Measurements from ENCODE around the gene PALM. TPM values are rescaled to one million over a fixed set of nuclear protein-coding genes. Genes with fewer than 3 reads are reported as not detected.

The PALM gene
- total RNA-seq, 2 experiments from 2014 or later = not detected

DNA sequence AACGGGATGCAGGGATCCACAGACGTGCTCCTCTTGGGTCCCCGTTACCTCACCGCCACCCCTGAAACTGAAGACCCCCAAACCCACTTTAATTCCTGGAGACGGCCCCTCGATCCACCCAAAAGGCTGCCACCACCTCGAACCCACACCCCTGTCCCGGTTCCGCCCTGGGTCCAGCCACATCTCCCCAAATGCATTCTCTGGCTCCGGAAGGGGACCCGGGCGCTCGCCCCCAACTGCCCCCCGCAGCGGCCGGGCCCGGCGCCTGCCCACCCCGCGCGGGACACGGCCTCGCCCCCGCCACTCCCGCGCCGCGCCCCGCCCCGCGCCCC, 32.8 kb upstream of the PALM start:
- H3K4me3 Mint-ChIP-seq = no peak overlapping the region
- DNase-seq = no peak
- H3K36me3 Mint-ChIP-seq = no peaks in the 10 kb centered on the region
- no peak overlapping the region for H3K27ac Mint-ChIP-seq
- peaks cover 37% of the 10 kb centered on the region for H3K27me3 Mint-ChIP-seq
- H3K9me3 Mint-ChIP-seq = no peaks in the 10 kb centered on the region
- peaks cover 3% of the 10 kb centered on the region for H3K4me1 Mint-ChIP-seq

- Mint-ChIP-seq H3K4me1 (peaks cover 3% of the 10 kb centered on the region), H3K27ac (no peak within 1 kb of the TSS), H3K4me3 (no peak within 1 kb of the TSS), H3K36me3 (peaks cover under 1% of the 10 kb centered on the region), H3K27me3 (peaks cover 37% of the 10 kb centered on the region), H3K9me3 (no peaks in the 10 kb centered on the region)
- no peak for DNase-seq
Measured at GRCh38 chr19:676339-677105, 32.2 kb upstream of the PALM start, which contains the start of gene FSTL3. Gene FSTL3 (plus strand): TSS chr19:676392. CDS start chr19:676424, 32 bp downstream.

GRCh38 chr19:677201-677600, 31.5 kb upstream of the PALM start:
- DNase-seq = no peak
- Mint-ChIP-seq H3K4me1 (peaks cover 3% of the 10 kb centered on the region), H3K27ac (no peak overlapping the region), H3K27me3 (peaks cover 37% of the 10 kb centered on the region), H3K4me3 (no peak overlapping the region), H3K9me3 (no peaks in the 10 kb centered on the region), H3K36me3 (peaks cover 1% of the 10 kb centered on the region)

DNA sequence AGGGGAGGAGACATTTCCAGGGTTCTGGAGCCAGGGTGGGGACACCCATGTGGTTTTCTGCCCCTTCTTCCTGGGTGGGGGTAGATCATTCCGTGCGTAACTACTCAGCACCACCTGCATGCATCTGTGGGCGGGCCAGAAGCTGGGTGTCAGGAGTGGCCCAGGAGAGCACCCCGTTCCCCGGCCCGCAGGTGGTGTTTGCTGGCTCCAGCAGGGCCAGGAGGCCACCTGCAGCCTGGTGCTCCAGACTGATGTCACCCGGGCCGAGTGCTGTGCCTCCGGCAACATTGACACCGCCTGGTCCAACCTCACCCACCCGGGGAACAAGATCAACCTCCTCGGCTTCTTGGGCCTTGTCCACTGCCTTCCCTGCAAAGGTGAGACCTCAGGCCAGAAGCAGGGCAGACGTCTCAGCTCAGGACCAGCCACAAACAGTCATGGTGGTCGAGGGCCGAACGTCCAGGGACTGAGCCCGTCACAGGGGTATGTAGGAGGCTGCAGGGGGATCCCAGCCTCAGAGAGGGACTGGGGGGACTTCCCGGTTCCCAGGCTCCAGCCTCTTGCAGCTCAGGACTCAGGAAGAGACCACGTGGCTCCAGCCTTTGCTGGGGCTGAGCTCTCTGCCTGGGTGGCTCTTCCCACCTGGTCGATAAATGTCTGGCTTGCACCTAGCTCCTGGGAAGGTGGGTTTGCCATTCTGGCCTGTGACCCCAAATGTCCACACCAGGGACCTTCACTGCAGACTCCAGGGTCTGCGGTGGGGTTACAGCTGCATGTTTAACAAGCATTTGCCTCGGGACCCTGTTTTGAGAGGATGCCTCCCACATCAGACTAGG, 30.9 kb upstream of the PALM start:
- Mint-ChIP-seq H3K36me3 (peaks cover 1% of the 10 kb centered on the region), H3K4me1 (peaks cover 3% of the 10 kb centered on the region), H3K4me3 (no peak overlapping the region), H3K27me3 (peaks cover 37% of the 10 kb centered on the region), H3K27ac (no peak overlapping the region), H3K9me3 (no peaks in the 10 kb centered on the region)
- no peak for DNase-seq

DNA sequence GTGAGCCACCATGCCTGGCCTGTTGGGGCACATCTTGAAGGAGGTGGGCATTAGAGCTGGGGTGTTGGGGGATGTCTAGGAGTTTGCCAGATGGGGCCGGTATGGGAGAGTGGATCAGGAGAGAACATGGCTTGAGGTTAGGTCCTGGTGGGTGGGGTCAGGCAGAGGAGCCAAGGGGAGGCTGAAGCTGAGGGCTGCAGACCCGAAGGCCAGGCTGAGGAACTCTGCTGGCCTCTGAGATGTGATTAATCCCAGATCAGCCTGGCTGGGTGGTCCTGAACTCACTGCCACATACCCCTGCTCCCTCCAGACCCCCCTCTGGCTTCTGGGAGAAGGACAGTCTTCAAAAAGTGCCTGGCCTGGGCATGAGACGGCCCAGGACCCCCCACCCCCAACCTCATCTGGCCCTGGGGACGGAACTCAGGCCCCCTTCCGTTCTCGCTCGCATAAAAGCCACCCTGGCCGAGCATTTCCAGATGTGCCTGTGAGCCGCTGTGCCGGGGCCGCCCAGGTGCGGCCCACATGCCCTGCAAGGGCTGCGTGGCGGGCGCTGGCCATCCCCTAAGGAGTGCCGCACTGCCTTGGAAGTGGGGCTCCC, 29.8 kb upstream of the PALM start:
- Mint-ChIP-seq H3K4me3 (peak overlapping the region; percentile 73), H3K4me1 (peaks cover 3% of the 10 kb centered on the region), H3K27me3 (peaks cover 27% of the 10 kb centered on the region), H3K9me3 (no peaks in the 10 kb centered on the region), H3K27ac (no peak overlapping the region), H3K36me3 (peaks cover 1% of the 10 kb centered on the region)
- no peak for DNase-seq

GRCh38 chr19:679418-680286, 29.1 kb upstream of the PALM start:
- no peaks in the 10 kb centered on the region for H3K9me3 Mint-ChIP-seq
- DNase-seq = peak; percentile 60
- H3K27ac Mint-ChIP-seq = peak overlapping the region; percentile 60
- H3K27me3 Mint-ChIP-seq = peaks cover 23% of the 10 kb centered on the region
- H3K36me3 Mint-ChIP-seq = peaks cover 1% of the 10 kb centered on the region
- peak overlapping the region; percentile 73 for H3K4me3 Mint-ChIP-seq
- peaks cover 3% of the 10 kb centered on the region for H3K4me1 Mint-ChIP-seq

DNA sequence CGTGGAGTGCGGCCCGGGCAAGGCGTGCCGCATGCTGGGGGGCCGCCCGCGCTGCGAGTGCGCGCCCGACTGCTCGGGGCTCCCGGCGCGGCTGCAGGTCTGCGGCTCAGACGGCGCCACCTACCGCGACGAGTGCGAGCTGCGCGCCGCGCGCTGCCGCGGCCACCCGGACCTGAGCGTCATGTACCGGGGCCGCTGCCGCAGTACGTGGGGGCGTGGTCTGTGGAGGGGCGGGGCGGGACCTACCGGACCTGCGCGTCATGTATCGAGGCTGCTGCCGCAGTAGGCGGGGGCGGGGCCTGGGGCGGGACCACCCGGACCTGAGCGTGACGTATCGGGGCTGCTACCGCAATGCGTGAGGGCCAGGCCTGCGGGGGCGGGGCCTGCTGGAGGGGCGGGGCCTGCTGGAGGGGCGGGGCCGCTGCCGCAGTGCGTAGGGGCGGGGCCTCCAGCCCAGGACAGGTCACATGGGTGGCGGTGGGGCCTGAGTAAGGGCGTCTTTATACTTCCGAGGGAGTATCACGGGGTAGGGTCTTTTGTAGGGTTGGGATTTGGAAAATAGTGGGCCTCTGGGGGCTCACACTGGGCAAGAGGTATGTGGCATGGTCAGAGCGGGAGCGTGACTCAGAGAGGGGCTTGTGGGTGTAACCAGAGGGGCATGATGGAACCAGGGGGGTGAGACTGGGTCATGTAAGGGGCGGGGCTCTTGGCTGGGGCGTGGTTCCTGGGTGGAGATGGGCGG, 28.3 kb upstream of the PALM start:
- no peaks in the 10 kb centered on the region for H3K9me3 Mint-ChIP-seq

DNA sequence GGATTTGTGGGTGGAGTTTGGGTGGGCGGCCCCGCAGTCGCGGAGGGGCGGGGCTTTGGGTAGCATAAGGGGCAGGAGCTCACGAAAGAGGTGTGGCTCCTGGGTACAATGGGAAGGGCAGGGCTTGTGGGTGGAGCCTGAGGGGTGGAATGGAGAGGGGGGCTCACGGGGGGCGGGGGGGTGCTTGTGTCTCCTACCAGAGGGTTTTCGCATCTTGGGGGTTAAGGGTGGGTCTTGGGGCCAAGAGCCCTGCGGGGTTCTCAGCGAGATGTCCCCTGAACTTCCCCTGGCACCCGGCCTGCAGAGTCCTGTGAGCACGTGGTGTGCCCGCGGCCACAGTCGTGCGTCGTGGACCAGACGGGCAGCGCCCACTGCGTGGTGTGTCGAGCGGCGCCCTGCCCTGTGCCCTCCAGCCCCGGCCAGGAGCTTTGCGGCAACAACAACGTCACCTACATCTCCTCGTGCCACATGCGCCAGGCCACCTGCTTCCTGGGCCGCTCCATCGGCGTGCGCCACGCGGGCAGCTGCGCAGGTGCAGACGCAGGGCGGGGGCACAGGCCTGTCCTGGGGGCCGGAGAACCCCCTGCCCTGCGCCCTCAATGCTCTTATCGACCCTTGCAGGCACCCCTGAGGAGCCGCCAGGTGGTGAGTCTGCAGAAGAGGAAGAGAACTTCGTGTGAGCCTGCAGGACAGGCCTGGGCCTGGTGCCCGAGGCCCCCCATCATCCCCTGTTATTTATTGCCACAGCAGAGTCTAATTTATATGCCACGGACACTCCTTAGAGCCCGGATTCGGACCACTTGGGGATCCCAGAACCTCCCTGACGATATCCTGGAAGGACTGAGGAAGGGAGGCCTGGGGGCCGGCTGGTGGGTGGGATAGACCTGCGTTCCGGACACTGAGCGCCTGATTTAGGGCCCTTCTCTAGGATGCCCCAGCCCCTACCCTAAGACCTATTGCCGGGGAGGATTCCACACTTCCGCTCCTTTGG, 27.4 kb upstream of the PALM start:
- DNase-seq = peak; percentile 93
- Mint-ChIP-seq H3K4me1 (no peaks in the 10 kb centered on the region), H3K4me3 (peak overlapping the region; percentile 92), H3K36me3 (peaks cover 1% of the 10 kb centered on the region), H3K27me3 (peaks cover 10% of the 10 kb centered on the region), H3K9me3 (no peaks in the 10 kb centered on the region), H3K27ac (peak overlapping the region; percentile 96)

More for the DNA sequence above, 28.3 kb upstream of the PALM start:
- Mint-ChIP-seq H3K4me1 (peaks cover under 1% of the 10 kb centered on the region), H3K27ac (peak overlapping the region; percentile 96), H3K36me3 (peaks cover 1% of the 10 kb centered on the region), H3K4me3 (peak overlapping the region; percentile 92), H3K27me3 (peaks cover 16% of the 10 kb centered on the region)
- DNase-seq = peak; percentile 98

DNA sequence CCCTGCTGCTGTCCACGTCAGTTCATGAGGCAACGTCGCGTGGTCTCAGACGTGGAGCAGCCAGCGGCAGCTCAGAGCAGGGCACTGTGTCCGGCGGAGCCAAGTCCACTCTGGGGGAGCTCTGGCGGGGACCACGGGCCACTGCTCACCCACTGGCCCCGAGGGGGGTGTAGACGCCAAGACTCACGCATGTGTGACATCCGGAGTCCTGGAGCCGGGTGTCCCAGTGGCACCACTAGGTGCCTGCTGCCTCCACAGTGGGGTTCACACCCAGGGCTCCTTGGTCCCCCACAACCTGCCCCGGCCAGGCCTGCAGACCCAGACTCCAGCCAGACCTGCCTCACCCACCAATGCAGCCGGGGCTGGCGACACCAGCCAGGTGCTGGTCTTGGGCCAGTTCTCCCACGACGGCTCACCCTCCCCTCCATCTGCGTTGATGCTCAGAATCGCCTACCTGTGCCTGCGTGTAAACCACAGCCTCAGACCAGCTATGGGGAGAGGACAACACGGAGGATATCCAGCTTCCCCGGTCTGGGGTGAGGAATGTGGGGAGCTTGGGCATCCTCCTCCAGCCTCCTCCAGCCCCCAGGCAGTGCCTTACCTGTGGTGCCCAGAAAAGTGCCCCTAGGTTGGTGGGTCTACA, 25.9 kb upstream of the PALM start:
- peaks cover under 1% of the 10 kb centered on the region for H3K27me3 Mint-ChIP-seq
- no peak overlapping the region for H3K27ac Mint-ChIP-seq
- no peak for DNase-seq
- H3K36me3 Mint-ChIP-seq = peaks cover 1% of the 10 kb centered on the region
- H3K4me1 Mint-ChIP-seq = no peaks in the 10 kb centered on the region
- no peaks in the 10 kb centered on the region for H3K9me3 Mint-ChIP-seq
- H3K4me3 Mint-ChIP-seq = no peak overlapping the region

DNA sequence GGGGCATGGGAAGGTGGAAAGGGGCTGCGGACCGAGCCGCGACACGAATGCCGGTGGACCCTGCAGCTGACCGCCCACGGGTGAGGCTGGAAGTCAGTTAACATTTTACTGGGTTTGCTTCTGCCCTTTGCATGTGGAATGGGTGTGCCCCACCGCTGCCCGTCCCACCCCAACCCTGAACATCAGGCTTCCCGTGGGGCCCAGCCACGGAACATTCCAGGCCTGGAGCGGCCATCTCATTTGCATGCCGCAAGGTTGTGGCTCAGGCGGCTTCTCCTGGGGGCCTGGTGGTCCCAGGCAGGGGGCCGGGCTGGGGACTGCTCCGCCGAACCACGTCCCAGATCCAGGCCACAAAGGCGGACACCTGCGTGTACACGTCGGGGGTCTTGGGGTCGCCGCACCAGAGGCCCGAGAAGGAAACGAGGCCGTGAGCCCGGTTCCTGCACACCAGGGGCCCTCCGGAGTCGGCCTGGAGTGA, 23.2 kb upstream of the PALM start:
- H3K4me1 Mint-ChIP-seq = no peaks in the 10 kb centered on the region
- H3K9me3 Mint-ChIP-seq = no peaks in the 10 kb centered on the region
- no peak overlapping the region for H3K4me3 Mint-ChIP-seq
- peaks cover 1% of the 10 kb centered on the region for H3K36me3 Mint-ChIP-seq
- no peak for DNase-seq
- H3K27me3 Mint-ChIP-seq = no peaks in the 10 kb centered on the region
- H3K27ac Mint-ChIP-seq = no peak overlapping the region

DNA sequence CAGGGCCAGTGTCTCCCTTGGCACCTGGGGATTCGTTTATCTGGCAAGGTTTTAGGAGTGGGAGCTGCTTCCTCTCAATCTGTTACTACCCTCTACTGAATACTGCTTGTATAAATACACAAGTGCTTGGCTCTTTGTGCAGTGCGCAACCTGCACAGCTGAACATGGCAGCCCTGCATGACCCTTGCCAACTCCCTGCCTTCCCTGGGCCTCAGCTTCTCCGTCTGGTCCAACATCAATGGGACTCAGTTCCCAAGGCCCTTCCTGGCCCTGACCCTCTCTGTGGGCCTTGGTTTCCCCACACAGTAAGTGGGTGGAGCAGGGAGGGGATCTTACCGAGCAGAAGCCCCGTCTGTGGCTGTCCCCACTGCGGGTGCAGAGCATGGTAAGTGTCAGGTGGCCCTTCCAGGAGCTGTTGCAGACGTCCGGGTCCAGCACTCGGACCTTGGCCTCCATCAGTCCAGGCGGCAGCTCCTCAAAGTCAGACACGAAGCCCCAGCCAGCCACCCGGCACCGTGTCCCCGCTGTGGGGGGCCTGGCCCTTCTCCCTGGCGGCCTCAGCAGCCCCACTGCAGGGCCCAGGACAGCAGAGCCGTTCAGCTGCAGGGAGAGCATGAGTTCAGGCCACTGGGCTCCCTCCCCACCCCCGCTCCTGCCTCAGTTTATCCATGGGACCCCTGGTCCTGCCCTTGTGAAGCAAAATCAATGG, 22.0 kb upstream of the PALM start:
- no peak overlapping the region for H3K27ac Mint-ChIP-seq
- no peaks in the 10 kb centered on the region for H3K4me1 Mint-ChIP-seq
- H3K9me3 Mint-ChIP-seq = no peaks in the 10 kb centered on the region
- H3K4me3 Mint-ChIP-seq = no peak overlapping the region
- DNase-seq = no peak
- H3K27me3 Mint-ChIP-seq = no peaks in the 10 kb centered on the region
- no peaks in the 10 kb centered on the region for H3K36me3 Mint-ChIP-seq

DNA sequence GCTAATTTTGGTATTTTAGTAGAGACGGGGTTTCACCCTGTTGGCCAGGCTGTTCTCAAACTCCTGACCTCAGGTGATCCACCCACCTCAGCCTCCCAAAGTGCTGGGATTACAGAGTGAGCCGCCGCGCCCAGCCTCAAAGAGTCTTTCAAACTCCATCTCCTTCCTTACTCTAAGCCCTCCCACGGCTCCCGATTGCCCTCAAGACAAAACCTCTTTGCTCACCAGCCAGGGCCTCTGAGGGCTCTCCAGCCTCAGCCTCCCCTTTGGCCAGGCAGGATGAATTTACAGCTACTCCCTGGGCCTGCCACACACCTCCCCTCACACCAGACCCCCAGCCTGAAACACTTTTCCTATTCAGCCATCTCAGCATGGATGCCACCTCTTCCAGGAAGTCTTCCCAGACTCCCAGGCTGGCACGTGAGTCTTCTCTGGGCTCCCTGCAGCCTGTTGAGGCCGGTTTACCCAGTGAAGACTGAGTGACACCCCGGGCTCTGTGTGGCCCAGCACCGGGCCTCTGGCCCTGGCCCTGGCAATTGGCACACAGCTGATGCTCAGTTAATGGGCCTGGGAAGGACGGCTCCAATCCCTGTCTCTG, 21.1 kb upstream of the PALM start:
- DNase-seq = no peak
- Mint-ChIP-seq H3K4me1 (no peaks in the 10 kb centered on the region), H3K4me3 (no peak overlapping the region), H3K27me3 (no peaks in the 10 kb centered on the region), H3K9me3 (no peaks in the 10 kb centered on the region), H3K27ac (no peak overlapping the region), H3K36me3 (no peaks in the 10 kb centered on the region)

Measured in activated naive CD8-positive, alpha-beta T cell treated with anti-CD3 and anti-CD28 coated beads for 36 hours (primary cell).